Measurements from ENCODE around the gene CIDEC.

GRCh38 chr3:9899289-9899791, 19.3 kb upstream of the CIDEC start:
- no peak for TF ChIP-seq CTCF (IDR thresholded peaks at IDR 0.05)
- TF ChIP-seq EP300 (IDR thresholded peaks at IDR 0.05): no peak
- TF ChIP-seq POLR2AphosphoS5 (IDR thresholded peaks at IDR 0.05): no peak
